Left ventricle myocardium inferior (tissue), 1 donor: ENCODE results near the gene TUBB8. TPM values are rescaled to one million over a fixed set of nuclear protein-coding genes. Genes with fewer than 3 reads are reported as not detected.

Source experiments
- DNase-seq: peaks from one replicate; pipeline ENCODE4 v3.0.0-alpha.2; 2020
- H3K27ac ChIP-seq: fragments of 200-600 bp; replicated peaks from 2 replicates; pipeline ENCODE4 v1.8.0; 2021
- H3K27me3 ChIP-seq: fragments of 200-600 bp; 2 replicates; pipeline ENCODE4 v1.8.0; 2021; ENCODE audit warnings: low read depth
- H3K36me3 ChIP-seq: fragments of 200-600 bp; 2 replicates; pipeline ENCODE4 v1.8.0; 2021
- H3K4me1 ChIP-seq: fragments of 200-600 bp; 2 replicates; pipeline ENCODE4 v1.8.0; 2021
- H3K4me3 ChIP-seq: fragments of 200-600 bp; 2 replicates; pipeline ENCODE4 v1.8.0; 2021; ENCODE audit warnings: mild to moderate bottlenecking, moderate library complexity
- H3K9me3 ChIP-seq: fragments of 200-600 bp; replicated peaks from 2 replicates; pipeline ENCODE4 v1.8.0; 2021
- intact Hi-C: fragments of 100-400 bp; cut with micrococcal nuclease; formaldehyde crosslinking; loops from one replicate; pipeline ENCODE4 v1.11.0; 2022
- total RNA-seq: library from RNA; stranded (reverse); fragmentation: NEBNext Ultra II Directional; extraction: Animal tissue kit (Norgen Biotek cat#: 25700); gene quantifications from one replicate; pipeline ENCODE4 v1.2.1, GENCODE V29; 2021
- TF ChIP-seq, protein P1 (sequence below): fragments of 200-600 bp; IDR thresholded peaks from 2 replicates; pipeline ENCODE4 v1.8.0; 2021; ENCODE audit warnings: antibody characterized with exemption, mild to moderate bottlenecking, borderline replicate concordance
- donor health status: DM: no; HTN: yes; CAD: no; lungs with severe emphysema.

The TUBB8 gene
- total RNA-seq, 1 donor from 2014 or later = not detected

DNA sequence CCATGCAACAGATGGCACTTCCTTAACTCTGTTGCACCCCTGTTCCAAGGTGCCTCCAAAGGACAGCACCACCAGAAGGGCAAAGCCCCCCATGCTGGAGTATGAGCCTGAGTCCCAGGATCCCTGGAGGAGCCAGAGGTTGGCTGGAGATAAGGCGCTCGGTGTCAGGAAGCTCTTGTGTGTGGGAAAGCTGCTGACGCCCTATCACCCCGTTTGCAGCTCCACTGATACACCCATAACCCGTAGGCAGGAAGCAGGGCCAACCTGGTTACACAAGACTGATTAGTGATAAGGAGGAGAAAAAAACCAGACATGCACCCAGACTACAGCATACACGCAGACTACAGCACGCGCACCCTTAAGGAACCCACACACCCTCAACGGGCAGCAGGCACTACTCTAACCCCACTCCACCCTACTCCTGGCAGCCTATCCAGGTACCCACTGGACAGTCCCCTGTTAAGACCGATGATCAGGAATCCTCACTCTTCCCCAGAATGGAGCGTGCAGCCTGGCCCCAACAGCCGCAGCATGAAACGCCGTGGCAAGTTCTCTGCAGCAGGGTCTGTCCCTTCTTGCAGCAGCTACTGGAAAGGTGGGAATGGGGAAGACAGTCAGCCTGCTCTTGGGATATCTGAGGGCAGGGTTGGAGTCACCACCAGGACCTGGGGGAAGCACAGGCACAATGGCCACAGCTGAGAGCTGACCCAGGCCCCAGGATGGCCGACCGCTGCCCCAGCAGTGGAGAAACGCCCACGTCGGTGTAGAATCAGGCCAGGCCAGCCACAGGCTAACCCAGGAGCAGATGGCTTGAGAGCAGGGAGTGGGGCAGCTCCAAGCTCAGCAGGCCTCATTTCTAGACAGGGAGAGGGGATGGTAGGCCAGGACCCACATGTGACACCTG is 38.3 kb upstream of the TUBB8 start:
- Histone ChIP-seq H3K36me3 (no peaks in the 10 kb centered on the region), H3K27me3 (peaks cover 29% of the 10 kb centered on the region), H3K9me3 (no peaks in the 10 kb centered on the region), H3K4me1 (no peaks in the 10 kb centered on the region), H3K27ac (no peak overlapping the region), H3K4me3 (no peak overlapping the region)
- TF ChIP-seq, protein P1, sequence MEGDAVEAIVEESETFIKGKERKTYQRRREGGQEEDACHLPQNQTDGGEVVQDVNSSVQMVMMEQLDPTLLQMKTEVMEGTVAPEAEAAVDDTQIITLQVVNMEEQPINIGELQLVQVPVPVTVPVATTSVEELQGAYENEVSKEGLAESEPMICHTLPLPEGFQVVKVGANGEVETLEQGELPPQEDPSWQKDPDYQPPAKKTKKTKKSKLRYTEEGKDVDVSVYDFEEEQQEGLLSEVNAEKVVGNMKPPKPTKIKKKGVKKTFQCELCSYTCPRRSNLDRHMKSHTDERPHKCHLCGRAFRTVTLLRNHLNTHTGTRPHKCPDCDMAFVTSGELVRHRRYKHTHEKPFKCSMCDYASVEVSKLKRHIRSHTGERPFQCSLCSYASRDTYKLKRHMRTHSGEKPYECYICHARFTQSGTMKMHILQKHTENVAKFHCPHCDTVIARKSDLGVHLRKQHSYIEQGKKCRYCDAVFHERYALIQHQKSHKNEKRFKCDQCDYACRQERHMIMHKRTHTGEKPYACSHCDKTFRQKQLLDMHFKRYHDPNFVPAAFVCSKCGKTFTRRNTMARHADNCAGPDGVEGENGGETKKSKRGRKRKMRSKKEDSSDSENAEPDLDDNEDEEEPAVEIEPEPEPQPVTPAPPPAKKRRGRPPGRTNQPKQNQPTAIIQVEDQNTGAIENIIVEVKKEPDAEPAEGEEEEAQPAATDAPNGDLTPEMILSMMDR = no peak
- intact Hi-C loops = no loop called here
- DNase-seq = no peak

DNA sequence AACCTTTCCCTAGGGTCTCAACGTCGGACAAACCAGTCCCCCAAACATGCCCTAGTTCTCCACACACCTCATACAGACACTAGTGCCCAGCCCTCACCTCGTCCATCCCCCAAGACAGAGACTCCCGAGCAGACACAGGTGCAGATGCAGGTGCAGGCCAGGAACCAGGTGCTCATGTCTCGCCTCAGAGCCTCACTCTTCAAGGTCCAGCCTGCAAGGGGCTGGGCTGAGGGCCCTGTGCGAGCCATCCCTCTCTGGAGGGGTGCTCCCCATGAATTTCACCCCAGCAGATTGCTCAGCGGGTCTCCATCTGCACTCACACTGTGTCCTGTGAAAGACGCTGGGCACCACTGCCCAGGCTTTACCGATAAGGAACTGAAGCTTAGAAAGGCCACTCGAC is 36.9 kb upstream of the TUBB8 start:
- peaks cover 37% of the 10 kb centered on the region for H3K27me3 ChIP-seq
- H3K9me3 ChIP-seq = no peaks in the 10 kb centered on the region
- no peaks in the 10 kb centered on the region for H3K36me3 ChIP-seq
- DNase-seq = no peak
- TF ChIP-seq, protein P1 = no peak
- no peaks in the 10 kb centered on the region for H3K4me1 ChIP-seq
- no peak overlapping the region for H3K4me3 ChIP-seq
- H3K27ac ChIP-seq = no peak overlapping the region
- intact Hi-C loops = no loop called here

DNA sequence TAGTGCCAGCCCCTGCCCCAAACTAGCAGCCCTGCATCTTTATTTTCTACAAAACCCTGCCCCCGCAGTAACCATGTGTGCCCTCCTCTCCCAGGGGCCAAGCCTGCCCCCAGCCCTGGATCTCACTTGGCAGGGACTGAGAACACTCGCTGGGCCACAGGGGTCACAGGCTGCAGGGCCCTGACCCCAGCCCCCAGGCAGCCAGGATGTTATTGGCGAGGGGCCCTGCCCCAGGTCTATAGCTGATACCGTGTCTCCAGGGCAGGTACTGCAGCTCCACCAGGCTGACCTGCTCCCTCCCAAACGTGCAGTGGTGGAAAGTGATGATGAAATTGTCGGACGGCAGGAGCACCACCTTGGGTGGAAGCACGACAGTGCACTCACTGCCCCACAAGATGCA is 35.9 kb upstream of the TUBB8 start:
- no peaks in the 10 kb centered on the region for H3K9me3 ChIP-seq
- H3K4me1 ChIP-seq = no peaks in the 10 kb centered on the region
- intact Hi-C loops = no loop called here
- H3K27me3 ChIP-seq = peaks cover 46% of the 10 kb centered on the region
- no peaks in the 10 kb centered on the region for H3K36me3 ChIP-seq
- DNase-seq = no peak
- H3K27ac ChIP-seq = no peak overlapping the region
- H3K4me3 ChIP-seq = no peak overlapping the region
- TF ChIP-seq, protein P1 = no peak

DNA sequence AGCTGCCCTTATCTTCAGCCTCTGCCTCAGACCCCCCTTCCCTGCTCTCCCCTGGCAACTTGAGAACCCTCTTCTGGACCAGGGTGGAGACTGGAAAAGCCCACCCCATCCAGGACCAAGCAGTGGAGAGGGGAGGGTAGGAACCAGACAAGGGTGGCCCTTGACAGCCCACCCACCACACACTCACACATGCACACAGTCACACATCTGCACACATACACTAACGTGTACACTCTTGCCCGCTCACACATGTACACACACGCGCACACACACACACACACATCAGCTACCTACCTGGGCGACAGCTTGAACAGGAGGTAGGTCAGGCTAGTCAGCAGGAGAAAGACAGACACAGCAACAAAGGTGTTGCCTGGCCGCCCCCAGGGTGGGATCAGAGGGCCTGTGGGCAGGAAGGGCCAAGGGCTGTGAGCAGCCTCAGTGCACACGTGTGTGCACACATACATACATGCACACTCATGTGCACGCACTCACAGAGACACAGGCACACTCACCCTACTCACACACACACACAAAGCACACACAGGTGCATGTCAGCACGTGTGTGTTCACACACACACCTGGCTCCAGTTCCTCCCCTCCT is 34.9 kb upstream of the TUBB8 start:
- DNase-seq = no peak
- Histone ChIP-seq H3K9me3 (no peaks in the 10 kb centered on the region), H3K27ac (no peak overlapping the region), H3K4me3 (no peak overlapping the region), H3K4me1 (no peaks in the 10 kb centered on the region), H3K27me3 (peaks cover 53% of the 10 kb centered on the region), H3K36me3 (no peaks in the 10 kb centered on the region)
- intact Hi-C loops = no loop called here
- TF ChIP-seq, protein P1 = no peak

DNA sequence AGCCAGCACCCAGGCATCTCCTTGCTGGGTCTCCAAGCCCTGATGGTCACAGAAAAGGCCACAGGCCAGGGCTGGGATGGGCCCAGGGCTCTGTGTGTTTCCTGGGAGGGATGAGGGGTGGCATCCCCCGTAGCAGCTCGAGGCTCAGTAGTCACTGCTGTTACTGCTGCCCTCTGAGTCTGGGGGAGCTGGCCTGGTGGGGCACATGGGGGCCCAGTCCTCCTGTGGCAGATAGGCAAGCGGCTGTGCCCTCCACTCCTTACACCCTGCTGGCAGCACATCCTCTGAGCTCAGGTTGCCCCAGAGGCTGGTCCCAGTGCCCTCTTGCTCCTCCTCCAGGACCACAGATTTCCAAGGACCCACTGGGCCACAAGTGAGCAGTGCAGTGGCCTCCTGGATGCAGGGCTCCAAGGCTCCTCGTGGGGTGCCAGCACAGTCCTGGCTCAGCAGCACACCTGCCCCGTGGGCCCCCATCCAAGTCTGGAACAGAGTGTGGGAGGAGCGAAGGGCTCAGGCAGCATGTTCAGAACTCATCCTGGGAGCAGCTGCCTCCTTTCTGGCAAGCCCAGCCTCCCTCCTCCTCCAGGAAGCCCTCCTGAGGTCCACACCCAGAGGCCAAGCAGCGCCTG is 31.5 kb upstream of the TUBB8 start:
- H3K4me1 ChIP-seq = peaks cover 9% of the 10 kb centered on the region
- no peak for DNase-seq
- H3K36me3 ChIP-seq = no peaks in the 10 kb centered on the region
- peaks cover 48% of the 10 kb centered on the region for H3K27me3 ChIP-seq
- intact Hi-C loops = no loop called here
- H3K4me3 ChIP-seq = no peak overlapping the region
- TF ChIP-seq, protein P1 = no peak
- no peak overlapping the region for H3K27ac ChIP-seq
- H3K9me3 ChIP-seq = no peaks in the 10 kb centered on the region
